MM.1S (cell line): ENCODE data around the gene C2CD3.

Source experiments
- DNase-seq: peaks from one replicate; pipeline ENCODE4 v3.0.0-alpha.2; 2015
- H2AFZ ChIP-seq: fragments of 300-600 bp; sonication (generic); 2 replicates; pipeline ENCODE4 v1.6.0; 2016; ENCODE audit warnings: antibody characterized with exemption, low read length
- H3F3A ChIP-seq: fragments of 300-600 bp; sonication (generic); 2 replicates; pipeline ENCODE4 v1.6.1; 2016; ENCODE audit warnings: mild to moderate bottlenecking, antibody characterized with exemption, low read length, moderate library complexity, mixed read lengths; ENCODE audit not compliant: insufficient read depth
- H3K27ac ChIP-seq: fragments of 300-600 bp; sonication (generic); 2 replicates; pipeline ENCODE4 v1.5.1; 2016; ENCODE audit warnings: mild to moderate bottlenecking, low read length
- H3K27me3 ChIP-seq: fragments of 300-600 bp; sonication (generic); replicated peaks from 2 replicates; pipeline ENCODE4 v1.6.0; 2016; ENCODE audit warnings: low read length; ENCODE audit not compliant: insufficient read depth
- H3K36me3 ChIP-seq: fragments of 300-600 bp; sonication (generic); replicated peaks from 2 replicates; pipeline ENCODE4 v1.6.1; 2016; ENCODE audit warnings: mild to moderate bottlenecking, low read length, mixed read lengths; ENCODE audit not compliant: insufficient read depth
- H3K4me1 ChIP-seq: fragments of 300-600 bp; sonication (generic); 2 replicates; pipeline ENCODE4 v1.6.1; 2016; ENCODE audit warnings: low read length, mixed read lengths
- H3K4me2 ChIP-seq: fragments of 300-600 bp; sonication (generic); 2 replicates; pipeline ENCODE4 v1.6.0; 2016; ENCODE audit warnings: low read depth, low read length
- H3K4me3 ChIP-seq: fragments of 300-600 bp; sonication (generic); 2 replicates; pipeline ENCODE4 v1.5.1; 2016; ENCODE audit warnings: low read length, mixed read lengths
- H3K79me2 ChIP-seq: fragments of 300-600 bp; sonication (generic); 2 replicates; pipeline ENCODE4 v1.6.1; 2016; ENCODE audit warnings: mixed run types, low read length, mixed read lengths
- H3K9ac ChIP-seq: fragments of 300-600 bp; sonication (generic); 2 replicates; pipeline ENCODE4 v1.6.1; 2016; ENCODE audit warnings: low read length, mixed read lengths
- H3K9me2 ChIP-seq: fragments of 300-600 bp; sonication (generic); replicated peaks from 2 replicates; pipeline ENCODE4 v1.6.1; 2016; ENCODE audit warnings: mild to moderate bottlenecking, low read length, mixed read lengths; ENCODE audit not compliant: insufficient read depth
- H3K9me3 ChIP-seq: fragments of 300-600 bp; sonication (generic); replicated peaks from 2 replicates; pipeline ENCODE4 v1.6.1; 2016; ENCODE audit warnings: mild to moderate bottlenecking, low read length, mixed read lengths; ENCODE audit not compliant: insufficient read depth
- H4K20me1 ChIP-seq: fragments of 300-600 bp; sonication (generic); 2 replicates; pipeline ENCODE4 v1.6.1; 2016; ENCODE audit warnings: mild to moderate bottlenecking, low read length, moderate library complexity, mixed read lengths; ENCODE audit not compliant: insufficient read depth
- EZH2 ChIP-seq: fragments of 300-600 bp; sonication (generic); optimal IDR thresholded peaks from 2 replicates; pipeline ENCODE3; 2017; ENCODE audit warnings: low read depth, mild to moderate bottlenecking, antibody characterized with exemption, low read length, mixed read lengths
- EZH2phosphoT487 ChIP-seq: fragments of 300-600 bp; sonication (generic); IDR thresholded peaks from 2 replicates; pipeline ENCODE4 v1.6.1; 2018; ENCODE audit warnings: antibody characterized with exemption, low read length
- TF ChIP-seq, protein P1 (sequence below): fragments of 300-600 bp; sonication (generic); IDR thresholded peaks from 2 replicates; pipeline ENCODE4 v1.5.1; 2016; ENCODE audit warnings: antibody characterized with exemption, low read length, mixed read lengths

Gene C2CD3

DNA sequence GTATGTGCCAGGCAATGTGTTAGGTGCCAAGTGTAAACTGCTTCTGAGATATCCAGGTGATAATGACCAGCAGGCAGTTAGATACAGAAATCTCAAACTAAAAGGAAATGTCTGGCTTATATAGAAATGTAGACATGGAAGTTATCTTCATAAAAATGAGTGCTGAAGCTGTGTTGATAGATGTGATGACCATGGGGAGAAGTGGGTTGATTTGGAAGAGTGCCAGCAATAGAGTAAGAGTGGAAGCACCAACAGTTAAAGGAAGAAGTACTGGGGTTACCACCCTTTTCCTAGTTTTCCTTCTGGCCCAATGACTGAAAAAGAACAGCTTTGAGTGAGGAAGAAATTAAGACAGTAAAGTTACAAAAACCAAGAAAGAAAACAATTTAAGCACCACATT lies 68.5 kb downstream of the C2CD3 start:
- Histone ChIP-seq H3K4me1 (no peaks in the 10 kb centered on the region), H3K4me2 (no peak overlapping the region), H3K4me3 (no peak overlapping the region), H3K79me2 (no peaks in the 10 kb centered on the region), H3K9me3 (no peaks in the 10 kb centered on the region), H3F3A (no peaks in the 10 kb centered on the region), H4K20me1 (no peaks in the 10 kb centered on the region), H3K36me3 (no peaks in the 10 kb centered on the region), H3K9ac (no peak overlapping the region), H3K27ac (no peak overlapping the region), H2AFZ (no peak overlapping the region), H3K9me2 (no peaks in the 10 kb centered on the region), H3K27me3 (no peaks in the 10 kb centered on the region)
- DNase-seq: no peak
- TF ChIP-seq, protein P1, sequence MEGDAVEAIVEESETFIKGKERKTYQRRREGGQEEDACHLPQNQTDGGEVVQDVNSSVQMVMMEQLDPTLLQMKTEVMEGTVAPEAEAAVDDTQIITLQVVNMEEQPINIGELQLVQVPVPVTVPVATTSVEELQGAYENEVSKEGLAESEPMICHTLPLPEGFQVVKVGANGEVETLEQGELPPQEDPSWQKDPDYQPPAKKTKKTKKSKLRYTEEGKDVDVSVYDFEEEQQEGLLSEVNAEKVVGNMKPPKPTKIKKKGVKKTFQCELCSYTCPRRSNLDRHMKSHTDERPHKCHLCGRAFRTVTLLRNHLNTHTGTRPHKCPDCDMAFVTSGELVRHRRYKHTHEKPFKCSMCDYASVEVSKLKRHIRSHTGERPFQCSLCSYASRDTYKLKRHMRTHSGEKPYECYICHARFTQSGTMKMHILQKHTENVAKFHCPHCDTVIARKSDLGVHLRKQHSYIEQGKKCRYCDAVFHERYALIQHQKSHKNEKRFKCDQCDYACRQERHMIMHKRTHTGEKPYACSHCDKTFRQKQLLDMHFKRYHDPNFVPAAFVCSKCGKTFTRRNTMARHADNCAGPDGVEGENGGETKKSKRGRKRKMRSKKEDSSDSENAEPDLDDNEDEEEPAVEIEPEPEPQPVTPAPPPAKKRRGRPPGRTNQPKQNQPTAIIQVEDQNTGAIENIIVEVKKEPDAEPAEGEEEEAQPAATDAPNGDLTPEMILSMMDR: no peak

DNA sequence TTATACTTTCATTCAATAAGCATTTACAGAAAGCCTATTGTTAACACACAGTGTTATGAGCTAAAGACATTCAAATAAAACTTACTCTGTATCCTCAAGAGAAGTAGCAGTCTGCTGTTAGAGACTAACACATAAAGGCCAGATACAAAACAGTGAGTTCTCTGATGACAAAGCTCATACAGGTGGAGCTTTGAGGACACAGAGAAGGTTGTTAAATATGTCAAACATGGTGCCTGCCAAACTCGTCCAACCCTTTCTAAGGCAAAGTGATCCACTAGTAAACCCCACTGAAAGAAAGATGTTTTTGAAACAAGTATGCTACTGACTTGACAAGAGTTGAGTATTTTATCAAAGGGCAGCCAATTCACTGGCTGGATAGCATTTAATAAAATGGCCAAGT lies 70.1 kb downstream of the C2CD3 start:
- Histone ChIP-seq H3K36me3 (no peaks in the 10 kb centered on the region), H3K4me2 (no peak overlapping the region), H3K79me2 (no peaks in the 10 kb centered on the region), H3K27ac (no peak overlapping the region), H3K9me3 (no peaks in the 10 kb centered on the region), H3K9me2 (no peaks in the 10 kb centered on the region), H3K4me1 (no peaks in the 10 kb centered on the region), H4K20me1 (no peaks in the 10 kb centered on the region), H3F3A (no peaks in the 10 kb centered on the region), H3K9ac (no peak overlapping the region), H3K27me3 (no peaks in the 10 kb centered on the region), H3K4me3 (no peak overlapping the region), H2AFZ (no peak overlapping the region)
- no peak for DNase-seq
- TF ChIP-seq EZH2phosphoT487 (no peak), EZH2 (no peak)
- TF ChIP-seq, protein P1: no peak

DNA sequence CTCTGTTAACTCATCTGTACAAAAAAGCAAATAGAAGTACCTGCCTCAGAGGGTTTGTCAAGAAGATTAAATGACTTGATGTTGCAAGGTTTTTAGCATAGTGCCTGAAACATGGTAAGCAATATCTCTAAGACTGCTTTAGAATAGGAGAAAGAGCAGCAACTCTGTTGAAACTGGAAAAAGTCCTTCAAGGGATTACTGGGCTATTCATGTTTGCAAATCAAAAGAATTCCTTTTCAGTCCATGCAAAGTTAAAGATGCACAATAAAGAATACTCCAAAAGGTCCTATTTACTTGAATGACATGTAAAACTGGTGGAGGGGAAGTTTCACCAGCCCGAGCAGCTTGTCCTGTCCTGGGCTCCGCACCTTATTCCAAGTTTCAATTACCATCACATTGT lies 70.6 kb downstream of the C2CD3 start:
- Histone ChIP-seq H2AFZ (no peak overlapping the region), H3F3A (no peaks in the 10 kb centered on the region), H3K9me2 (no peaks in the 10 kb centered on the region), H3K27me3 (no peaks in the 10 kb centered on the region), H3K79me2 (no peaks in the 10 kb centered on the region), H3K9ac (no peak overlapping the region), H3K4me1 (no peaks in the 10 kb centered on the region), H3K27ac (no peak overlapping the region), H4K20me1 (no peaks in the 10 kb centered on the region), H3K4me2 (no peak overlapping the region), H3K9me3 (no peaks in the 10 kb centered on the region), H3K4me3 (no peak overlapping the region), H3K36me3 (no peaks in the 10 kb centered on the region)
- TF ChIP-seq, protein P1: no peak
- TF ChIP-seq EZH2phosphoT487: no peak
- TF ChIP-seq EZH2: no peak
- no peak for DNase-seq

DNA sequence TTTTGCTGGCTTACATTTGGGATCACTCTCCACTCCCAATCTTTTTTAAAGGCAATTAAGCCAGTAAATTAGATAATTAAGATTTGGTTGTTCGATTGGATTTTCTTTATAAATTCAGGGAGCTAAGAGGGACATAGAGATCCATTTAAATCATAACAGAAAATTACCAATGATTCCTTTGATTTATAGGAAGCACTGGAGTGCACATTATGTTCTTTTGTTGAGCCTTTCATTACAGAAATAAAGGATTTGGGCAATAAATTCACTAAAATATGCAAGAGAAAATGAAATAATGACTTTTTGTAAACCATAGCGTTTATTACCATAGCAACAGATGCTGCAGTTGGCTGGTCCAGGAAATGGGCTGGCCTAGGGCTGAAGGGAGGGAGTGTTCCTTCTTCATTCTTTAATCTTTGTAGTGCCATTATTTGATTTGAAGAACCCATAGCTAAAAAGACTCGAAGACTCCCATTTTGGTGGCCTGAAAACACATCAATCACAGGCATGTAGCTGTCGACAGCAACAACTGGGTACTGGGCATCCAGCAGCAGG lies 73.0 kb downstream of the C2CD3 start:
- H3K9me3 ChIP-seq: no peaks in the 10 kb centered on the region
- no peaks in the 10 kb centered on the region for H3K4me1 ChIP-seq
- no peak overlapping the region for H3K9ac ChIP-seq
- no peak overlapping the region for H2AFZ ChIP-seq
- no peaks in the 10 kb centered on the region for H3K27me3 ChIP-seq
- H4K20me1 ChIP-seq: no peaks in the 10 kb centered on the region
- H3K27ac ChIP-seq: no peak overlapping the region
- DNase-seq: no peak
- H3F3A ChIP-seq: no peaks in the 10 kb centered on the region
- H3K4me2 ChIP-seq: no peak overlapping the region
- no peaks in the 10 kb centered on the region for H3K79me2 ChIP-seq
- no peaks in the 10 kb centered on the region for H3K36me3 ChIP-seq
- H3K9me2 ChIP-seq: no peaks in the 10 kb centered on the region
- TF ChIP-seq EZH2phosphoT487: no peak
- TF ChIP-seq, protein P1: no peak
- no peak for TF ChIP-seq EZH2
- H3K4me3 ChIP-seq: no peak overlapping the region
